Neutrophil (primary cell): Measurements from ENCODE around the gene GLT1D1.
A peak's percentile ranks its signal among the peaks of the same experiment; 100 is the strongest.
"Not testable (repeated sequence)": the region's sequence is repeated elsewhere in the genome, so short reads cannot be mapped to it uniquely, and the experiment has no call there.

Experiments used
- H3K27ac ChIP-seq: fragments of 200-600 bp; sonication (generic); 2 replicates; pipeline ENCODE4 v1.5.1; 2016; ENCODE audit warnings: mild to moderate bottlenecking, moderate library complexity
- H3K27me3 ChIP-seq: fragments of 200-600 bp; sonication (generic); 2 replicates; pipeline ENCODE4 v1.6.0; 2016; ENCODE audit warnings: mild to moderate bottlenecking
- H3K36me3 ChIP-seq: fragments of 200-600 bp; sonication (generic); 2 replicates; pipeline ENCODE4 v1.5.1; 2017
- H3K4me1 ChIP-seq, 2 experiments: fragments of 200-600 bp in 1 of 2; sonication (generic) in 1 of 2; 1 replicate in 1 of 2; 2 replicates in 1 of 2; pipeline versions ENCODE4 v1.5.1 to v1.6.1; 2013 to 2016; ENCODE audit warnings: low read depth in 1 of 2, low read length in 1 of 2, mild to moderate bottlenecking in 1 of 2, moderate library complexity in 1 of 2; ENCODE audit not compliant: control insufficient read depth in 1 of 2, insufficient read depth in 1 of 2
- H3K4me3 ChIP-seq, 2 experiments: fragments of 200-600 bp in 1 of 2; sonication (generic) in 1 of 2; 1 replicate in 1 of 2; 2 replicates in 1 of 2; pipeline ENCODE4 v1.5.1; 2013 to 2016; ENCODE audit warnings: low read depth in 1 of 2, low read length in 1 of 2, mild to moderate bottlenecking in 1 of 2, moderate library complexity in 1 of 2
- H3K9me3 ChIP-seq: fragments of 200-600 bp; sonication (generic); 2 replicates; pipeline ENCODE4 v1.5.1; 2016
- TF ChIP-seq, protein P1 (sequence below): fragments of 200-600 bp; sonication (generic); IDR thresholded peaks from 2 replicates; pipeline ENCODE4 v1.5.1; 2016; ENCODE audit warnings: antibody characterized with exemption

GLT1D1 gene

DNA sequence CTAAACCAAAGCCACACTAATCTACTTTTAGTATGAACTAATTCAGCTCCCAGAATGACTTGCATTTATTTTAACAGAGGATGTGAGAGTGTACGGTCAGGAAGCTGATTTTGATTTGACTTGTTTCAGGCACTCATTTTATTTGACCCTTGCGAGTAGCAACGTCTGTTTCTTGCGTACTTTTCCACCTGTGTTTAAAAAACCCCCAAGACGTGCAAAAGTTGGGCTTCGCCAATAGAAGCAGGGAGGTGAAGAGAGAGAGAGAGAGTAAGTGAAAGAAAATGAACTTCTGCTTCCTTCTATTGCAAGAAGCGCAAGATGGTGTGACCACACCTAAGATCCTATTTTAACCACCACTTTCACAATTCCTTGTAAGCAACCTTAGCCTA, 22.8 kb upstream of the GLT1D1 start:
- Histone ChIP-seq H3K27ac (peak overlapping the region; percentile 97), H3K4me1 (peaks cover 54 to 61% of the 10 kb centered on the region in 2 experiments)

DNA sequence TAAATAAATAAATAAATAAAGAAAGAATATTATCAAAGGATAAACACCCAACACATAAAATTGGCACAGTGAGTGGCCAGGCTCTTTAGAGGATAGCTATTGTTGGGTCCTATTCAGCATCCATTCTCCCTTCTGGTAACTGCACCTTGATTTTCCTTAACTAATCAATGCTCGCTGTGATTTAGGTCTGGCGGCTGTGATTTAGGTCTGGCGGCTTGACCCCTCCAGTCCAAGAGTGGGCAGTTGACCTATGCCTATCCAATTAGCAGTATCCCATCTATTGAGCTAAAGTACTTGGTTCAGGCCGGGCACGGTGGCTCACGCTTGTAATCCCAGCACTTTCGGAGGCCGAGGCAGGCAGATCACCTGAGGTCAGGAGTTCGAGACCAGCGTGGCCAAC, 19.9 kb upstream of the GLT1D1 start:
- Histone ChIP-seq H3K36me3 (no peaks in the 10 kb centered on the region), H3K9me3 (no peaks in the 10 kb centered on the region), H3K27ac (no peak overlapping the region), H3K4me1 (peaks cover 35 to 37% of the 10 kb centered on the region in 2 experiments), H3K27me3 (no peaks in the 10 kb centered on the region), H3K4me3 (no peak overlapping the region)
- TF ChIP-seq, protein P1, sequence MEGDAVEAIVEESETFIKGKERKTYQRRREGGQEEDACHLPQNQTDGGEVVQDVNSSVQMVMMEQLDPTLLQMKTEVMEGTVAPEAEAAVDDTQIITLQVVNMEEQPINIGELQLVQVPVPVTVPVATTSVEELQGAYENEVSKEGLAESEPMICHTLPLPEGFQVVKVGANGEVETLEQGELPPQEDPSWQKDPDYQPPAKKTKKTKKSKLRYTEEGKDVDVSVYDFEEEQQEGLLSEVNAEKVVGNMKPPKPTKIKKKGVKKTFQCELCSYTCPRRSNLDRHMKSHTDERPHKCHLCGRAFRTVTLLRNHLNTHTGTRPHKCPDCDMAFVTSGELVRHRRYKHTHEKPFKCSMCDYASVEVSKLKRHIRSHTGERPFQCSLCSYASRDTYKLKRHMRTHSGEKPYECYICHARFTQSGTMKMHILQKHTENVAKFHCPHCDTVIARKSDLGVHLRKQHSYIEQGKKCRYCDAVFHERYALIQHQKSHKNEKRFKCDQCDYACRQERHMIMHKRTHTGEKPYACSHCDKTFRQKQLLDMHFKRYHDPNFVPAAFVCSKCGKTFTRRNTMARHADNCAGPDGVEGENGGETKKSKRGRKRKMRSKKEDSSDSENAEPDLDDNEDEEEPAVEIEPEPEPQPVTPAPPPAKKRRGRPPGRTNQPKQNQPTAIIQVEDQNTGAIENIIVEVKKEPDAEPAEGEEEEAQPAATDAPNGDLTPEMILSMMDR: no peak

More for the DNA sequence above, 22.8 kb upstream of the GLT1D1 start:
- Histone ChIP-seq H3K36me3 (no peaks in the 10 kb centered on the region), H3K4me3 (peak overlapping the region; percentile 41 to 51), H3K27me3 (no peaks in the 10 kb centered on the region), H3K9me3 (no peaks in the 10 kb centered on the region)
- TF ChIP-seq, protein P1: no peak

DNA sequence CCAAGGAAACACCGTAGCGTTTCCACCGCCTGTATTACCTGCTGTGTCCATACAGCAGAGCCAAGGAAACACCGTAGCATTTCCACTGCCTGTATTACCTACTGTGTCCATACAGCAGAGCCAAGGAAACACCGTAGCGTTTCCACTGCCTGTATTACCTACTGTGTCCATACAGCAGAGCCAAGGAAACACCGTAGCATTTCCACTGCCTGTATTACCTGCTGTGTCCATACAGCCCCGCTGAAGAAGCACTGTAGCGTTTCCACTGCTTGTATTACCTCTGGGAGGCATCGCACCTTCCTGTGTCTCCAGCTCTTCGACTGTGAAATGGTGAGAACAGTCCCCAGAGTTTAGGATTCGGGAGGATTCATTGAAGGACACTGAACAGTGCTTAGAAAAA, 13.4 kb upstream of the GLT1D1 start:
- not testable (repeated sequence) for H3K4me3 ChIP-seq, H3K27ac ChIP-seq, H3K36me3 ChIP-seq, H3K9me3 ChIP-seq
- peaks cover 14% of the 10 kb centered on the region for H3K27me3 ChIP-seq
- peaks cover 17 to 28% of the 10 kb centered on the region in 2 experiments for H3K4me1 ChIP-seq

- Histone ChIP-seq H3K9me3 (no peaks in the 10 kb centered on the region), H3K4me3 (no peak overlapping the region), H3K36me3 (no peaks in the 10 kb centered on the region), H3K4me1 (peaks cover 17 to 33% of the 10 kb centered on the region in 2 experiments), H3K27me3 (peaks cover 14% of the 10 kb centered on the region), H3K27ac (no peak overlapping the region)
- TF ChIP-seq, protein P1: no peak
These were observed 12.3 kb upstream of the GLT1D1 start for GRCh38 chr12:128840862-128841468.

GRCh38 chr12:128842579-128842978, 10.7 kb upstream of the GLT1D1 start:
- H3K27me3 ChIP-seq: peaks cover 14% of the 10 kb centered on the region
- peak overlapping the region; percentile 79 for H3K27ac ChIP-seq
- no peak overlapping the region for H3K4me3 ChIP-seq
- no peaks in the 10 kb centered on the region for H3K9me3 ChIP-seq
- TF ChIP-seq, protein P1: no peak
- peaks cover 23 to 40% of the 10 kb centered on the region in 2 experiments for H3K4me1 ChIP-seq
- H3K36me3 ChIP-seq: no peaks in the 10 kb centered on the region

DNA sequence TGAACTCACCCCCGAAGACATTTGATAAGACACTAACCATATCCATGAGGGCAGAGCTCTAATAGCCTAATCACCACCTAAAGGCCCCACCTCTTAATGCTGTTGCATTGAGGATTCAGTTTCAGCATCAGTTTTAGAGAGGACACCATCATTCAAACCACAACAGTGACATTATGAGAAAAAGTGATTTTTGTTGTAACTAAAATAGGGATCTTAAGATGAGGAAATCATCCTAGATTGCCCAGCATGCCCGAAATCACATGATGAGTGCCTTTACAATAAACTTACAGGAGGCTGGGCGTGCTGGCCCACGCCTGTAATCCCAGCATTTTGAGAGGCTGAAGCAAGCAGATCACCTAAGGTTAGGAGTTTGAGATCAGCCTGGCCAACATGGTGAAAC, 9.7 kb upstream of the GLT1D1 start:
- Histone ChIP-seq H3K27me3 (peaks cover 14% of the 10 kb centered on the region), H3K36me3 (no peaks in the 10 kb centered on the region), H3K9me3 (no peaks in the 10 kb centered on the region), H3K27ac (peak overlapping the region; percentile 79), H3K4me3 (peak overlapping the region in 1 of 2 experiments; percentile 32), H3K4me1 (peaks cover 23 to 40% of the 10 kb centered on the region in 2 experiments)
- TF ChIP-seq, protein P1: no peak
